ENCODE results near the gene TTLL4.

TTLL4 gene

GRCh38 chr2:218717262-218717661 is 6.6 kb downstream of the TTLL4 start:
- no peak for DNase-seq (ENCODE audit: low read depth)

DNA sequence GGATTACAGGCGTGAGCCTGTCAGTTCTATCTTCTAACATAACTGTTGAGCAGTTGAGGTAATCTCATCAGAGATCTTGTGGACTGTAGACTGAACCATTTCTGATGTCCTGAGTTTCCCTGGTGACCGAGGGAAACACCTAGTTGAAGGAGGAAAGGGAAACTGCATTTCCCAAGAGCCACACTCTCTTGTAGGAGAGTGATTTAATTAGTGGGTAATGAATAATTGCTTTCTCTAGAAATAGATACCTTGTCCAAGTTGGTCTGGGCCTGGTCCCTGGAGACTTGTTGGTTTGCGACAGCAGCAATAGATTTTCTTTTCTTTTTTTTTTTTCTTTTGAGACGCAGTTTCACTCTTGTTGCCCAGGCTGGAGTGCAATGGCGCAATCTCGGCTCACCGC is 7.4 kb downstream of the TTLL4 start:
- no peak for DNase-seq (ENCODE audit: low read depth)

DNA sequence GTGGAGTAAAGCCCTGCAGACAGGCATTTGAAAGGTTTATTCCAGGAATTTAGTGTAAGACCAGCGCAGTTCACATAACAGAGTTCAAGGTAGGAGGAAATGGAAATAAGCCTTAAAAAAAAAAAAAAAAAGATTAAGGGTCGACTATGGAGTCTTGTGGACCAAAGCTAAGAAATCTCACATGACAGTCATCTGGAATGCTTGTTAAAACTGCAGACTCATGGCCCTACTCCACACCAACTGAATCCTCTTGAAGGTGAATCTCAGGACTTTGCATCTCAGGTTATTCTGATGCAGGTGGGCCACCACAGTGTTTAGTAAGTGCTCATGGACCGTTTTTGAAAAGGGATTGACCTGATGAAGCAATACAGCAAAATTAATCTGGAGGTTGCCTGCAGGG is 8.8 kb downstream of the TTLL4 start:
- DNase-seq (ENCODE audit: low read depth) = no peak

GRCh38 chr2:218720048-218721041 is 9.7 kb downstream of the TTLL4 start:
- DNase-seq (ENCODE audit: low read depth) = no peak

DNA sequence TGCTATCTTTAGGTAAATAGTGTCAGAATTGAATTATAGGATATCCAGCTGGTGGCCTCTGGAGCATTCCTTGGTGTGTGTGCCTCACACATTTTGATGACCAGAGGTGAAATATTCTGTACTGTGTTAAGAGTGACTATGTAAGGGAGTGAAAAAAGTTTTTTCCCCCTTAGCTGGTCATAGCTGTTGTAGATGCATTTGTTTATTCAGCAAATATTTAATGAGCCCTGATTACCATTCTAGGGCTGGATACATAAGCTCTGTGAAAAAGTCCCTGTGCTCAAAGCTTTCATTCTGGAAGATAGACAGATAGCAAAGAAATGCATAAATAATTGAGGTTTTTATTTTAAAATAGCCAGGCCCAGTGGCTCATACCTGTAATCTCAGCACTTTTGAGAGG is 10.9 kb downstream of the TTLL4 start:
- DNase-seq (ENCODE audit: low read depth) = no peak

- DNase-seq (ENCODE audit: low read depth) = no peak
Measured at GRCh38 chr2:218721934-218722333, 11.3 kb downstream of the TTLL4 start.

- no peak for DNase-seq (ENCODE audit: low read depth)
Measured at GRCh38 chr2:218722419-218722818, 11.8 kb downstream of the TTLL4 start.

- no peak for DNase-seq (ENCODE audit: low read depth)
Measured at GRCh38 chr2:218722876-218723785, 12.5 kb downstream of the TTLL4 start.

DNA sequence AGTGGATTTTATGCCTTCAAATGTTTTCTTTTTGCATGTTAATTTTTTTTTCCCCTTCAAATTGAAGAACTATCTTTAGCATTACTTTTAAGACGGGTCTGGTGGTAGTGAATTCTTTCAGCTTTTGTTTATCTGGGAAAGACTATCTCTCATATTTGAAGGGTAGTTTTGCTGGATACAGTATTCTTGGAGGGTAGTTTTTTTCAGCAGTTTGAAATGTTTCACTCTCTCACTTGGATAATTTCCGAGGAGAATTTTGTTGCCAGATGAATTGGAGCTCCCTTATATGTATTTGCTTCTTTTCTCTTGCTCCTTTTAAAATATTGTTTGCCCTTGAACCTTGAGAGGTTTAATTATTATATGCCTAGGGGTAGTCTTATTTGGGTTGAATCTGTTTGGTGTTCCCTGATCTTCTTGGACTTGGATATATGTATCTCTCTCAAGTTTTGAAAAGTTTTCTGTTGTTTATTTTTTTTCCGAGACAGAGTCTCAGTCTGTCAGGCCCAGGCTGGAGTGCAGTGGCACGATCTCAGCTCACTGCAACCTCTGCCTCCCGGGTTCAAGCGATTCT is 15.5 kb downstream of the TTLL4 start:
- DNase-seq (ENCODE audit: low read depth) = no peak

- DNase-seq (ENCODE audit: low read depth) = no peak
Measured at GRCh38 chr2:218727502-218728165, 17.0 kb downstream of the TTLL4 start.

DNA sequence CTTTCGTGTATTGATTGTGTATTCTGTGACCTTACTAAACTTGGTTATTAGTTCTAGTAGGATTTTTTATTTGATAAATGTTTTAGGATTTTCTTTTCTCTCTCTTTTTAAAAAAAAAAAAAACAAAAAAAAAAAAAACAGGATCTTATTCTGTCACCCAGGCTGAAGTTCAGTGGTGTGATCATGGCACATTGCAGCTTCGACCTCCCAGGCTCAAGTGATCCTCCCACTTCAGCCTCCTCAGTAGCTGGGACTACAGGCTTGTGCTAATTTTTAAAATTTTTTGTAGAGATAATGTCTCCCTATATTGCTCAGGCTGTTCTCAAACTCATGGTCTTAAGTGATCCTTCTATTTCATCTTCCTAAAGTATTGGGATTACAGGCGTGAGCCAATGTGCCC is 19.0 kb downstream of the TTLL4 start:
- no peak for DNase-seq (ENCODE audit: low read depth)

DNA sequence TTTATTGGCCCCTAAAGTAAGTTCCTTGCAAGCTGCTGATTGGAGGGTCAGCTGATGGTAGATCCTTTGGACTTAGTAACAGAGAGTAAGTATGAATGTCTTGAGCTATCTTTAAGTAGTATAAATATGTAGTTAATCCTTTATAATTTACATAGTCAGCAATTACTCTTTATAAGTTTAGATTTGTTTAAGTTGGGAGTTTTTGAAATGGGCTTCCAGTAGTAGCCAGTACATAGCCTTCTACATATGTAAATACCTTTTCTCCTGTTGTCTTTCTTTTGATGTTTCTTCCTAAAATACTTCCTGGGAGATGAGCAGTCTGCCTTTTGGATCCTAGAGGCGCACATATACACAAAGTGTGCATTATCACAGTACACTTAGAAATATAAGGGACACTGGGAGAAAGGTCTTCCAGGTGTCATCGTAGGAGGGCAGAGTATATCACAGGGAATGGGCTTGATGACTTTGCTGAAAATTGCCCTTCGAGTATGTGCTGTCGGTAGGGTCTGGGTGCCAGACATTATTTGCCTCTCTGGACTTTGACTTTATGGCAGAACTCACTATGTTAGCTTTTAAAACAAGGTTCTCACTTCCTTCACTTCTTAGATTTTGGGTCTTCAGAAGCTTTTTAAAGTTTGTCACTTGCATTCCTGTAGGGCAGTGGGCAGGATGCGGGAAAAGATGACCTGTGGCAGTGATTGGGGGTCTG is 21.6 kb downstream of the TTLL4 start:
- no peak for DNase-seq (ENCODE audit: low read depth)

GRCh38 chr2:218732761-218733158 is 22.1 kb downstream of the TTLL4 start:
- no peak for DNase-seq (ENCODE audit: low read depth)

DNA sequence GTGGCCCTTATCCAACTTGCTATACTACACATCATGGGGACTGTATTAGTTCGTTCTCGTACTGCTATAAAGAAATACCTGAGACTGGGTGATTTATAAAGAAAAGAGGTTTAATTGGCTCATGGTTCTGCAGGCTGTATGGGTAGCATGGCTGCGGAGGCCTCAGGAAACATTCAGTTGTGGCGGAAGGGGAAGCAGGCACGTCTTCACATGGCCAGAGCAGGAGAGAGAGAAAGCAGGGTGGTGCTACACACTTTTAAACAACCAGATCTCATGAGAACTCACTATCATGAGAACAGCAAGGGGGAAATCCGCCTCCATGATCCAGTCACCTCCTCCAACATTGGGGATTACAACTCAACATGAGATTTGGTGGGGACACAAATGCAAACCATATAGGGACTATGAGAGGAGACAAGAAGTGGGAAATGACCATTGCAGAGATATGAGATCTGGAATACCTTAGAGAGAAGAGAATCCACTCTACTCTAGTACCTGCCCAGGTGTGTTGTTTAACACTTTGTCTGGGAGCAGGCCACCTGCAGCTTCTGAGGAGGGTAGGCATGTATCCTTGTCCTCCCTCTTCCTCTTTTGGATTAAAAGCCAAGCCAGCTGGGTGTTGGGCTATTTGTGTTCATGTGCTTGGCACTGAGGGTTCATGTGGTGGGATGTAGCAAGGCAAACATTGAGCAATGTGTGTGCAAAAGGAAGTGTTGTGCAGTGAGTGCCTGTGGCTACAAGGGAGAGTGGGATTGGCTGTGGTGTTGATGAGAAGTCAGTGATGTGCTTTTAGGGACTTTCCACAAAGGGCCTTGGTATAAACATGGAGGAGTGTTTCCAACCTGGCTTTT is 22.8 kb downstream of the TTLL4 start:
- DNase-seq (ENCODE audit: low read depth) = no peak

- no peak for DNase-seq (ENCODE audit: low read depth)
Measured at GRCh38 chr2:218734190-218734975, 23.7 kb downstream of the TTLL4 start.

GRCh38 chr2:218736531-218736930 is 25.9 kb downstream of the TTLL4 start:
- no peak for DNase-seq (ENCODE audit: low read depth)

- DNase-seq (ENCODE audit: low read depth) = no peak
Measured at GRCh38 chr2:218743068-218743467, 32.4 kb downstream of the TTLL4 start.

- no peak for DNase-seq (ENCODE audit: low read depth)
Measured at GRCh38 chr2:218744615-218745014, 34.0 kb downstream of the TTLL4 start.

- DNase-seq (ENCODE audit: low read depth) = no peak
Measured at GRCh38 chr2:218745160-218745558, 34.5 kb downstream of the TTLL4 start.
